GM19240 (cell line): ENCODE measurements around the gene ADRA2A.

ENCODE experiments used
- DNase-seq: peaks from one replicate; pipeline ENCODE4 v3.0.0; 2011; ENCODE audit warnings: low spot score; ENCODE audit not compliant: insufficient read length

Gene ADRA2A

GRCh38 chr10:111130471-111130870, 53.6 kb downstream of the ADRA2A start:
- DNase-seq: no peak
